GM12872 (cell line): ENCODE results near the gene PARP8.

Source experiments
- CTCF ChIP-seq: IDR thresholded peaks from 3 replicates; pipeline ENCODE4 v1.5.1; 2011; ENCODE audit warnings: low read depth, mild to moderate bottlenecking, low read length, moderate library complexity; ENCODE audit not compliant: insufficient read depth

Gene PARP8

GRCh38 chr5:50766967-50767366 lies 100.5 kb downstream of the PARP8 start:
- TF ChIP-seq CTCF: no peak

GRCh38 chr5:50767588-50767987 lies 101.2 kb downstream of the PARP8 start:
- no peak for TF ChIP-seq CTCF

- no peak for TF ChIP-seq CTCF
Measured at GRCh38 chr5:50768634-50769033, 102.2 kb downstream of the PARP8 start.

GRCh38 chr5:50770441-50770840 lies 104.0 kb downstream of the PARP8 start:
- TF ChIP-seq CTCF: no peak

GRCh38 chr5:50786073-50786472 lies 119.6 kb downstream of the PARP8 start:
- no peak for TF ChIP-seq CTCF

- no peak for TF ChIP-seq CTCF
Measured at GRCh38 chr5:50791813-50792212, 125.4 kb downstream of the PARP8 start.

GRCh38 chr5:50792843-50793242 lies 126.4 kb downstream of the PARP8 start:
- no peak for TF ChIP-seq CTCF

- TF ChIP-seq CTCF: no peak
Measured at GRCh38 chr5:50794812-50795211, 128.4 kb downstream of the PARP8 start.
